ENCODE data around the gene TRIO.

Gene TRIO

GRCh38 chr5:14264605-14265316 is 121.6 kb downstream of the TRIO start:
- H3K4me3 ChIP-seq (replicated peaks in 1 of 2; ENCODE audit: low read depth in 2 of 2, low read length in 2 of 2), result peak overlapping the region in 1 of 2 donors; percentile 24
- no peak for TF ChIP-seq CTCF (IDR thresholded peaks at IDR 0.05; ENCODE audit: low read depth, low read length)
- peak; percentile 91 to 97 for DNase-seq (ENCODE audit: low read depth in 2 of 2)

- no peak for TF ChIP-seq CTCF (IDR thresholded peaks at IDR 0.05; ENCODE audit: low read depth, low read length)
- no peak overlapping the region for H3K4me3 ChIP-seq (replicated peaks in 1 of 2; ENCODE audit: low read depth in 2 of 2, low read length in 2 of 2)
- peak; percentile 51 to 98 for DNase-seq (ENCODE audit: low read depth in 2 of 2)
Observed at GRCh38 chr5:14265570-14265969, 122.4 kb downstream of the TRIO start.

GRCh38 chr5:14266171-14266570 is 123.0 kb downstream of the TRIO start:
- no peak for TF ChIP-seq CTCF (IDR thresholded peaks at IDR 0.05; ENCODE audit: low read depth, low read length)
- H3K4me3 ChIP-seq (replicated peaks in 1 of 2; ENCODE audit: low read depth in 2 of 2, low read length in 2 of 2), result no peak overlapping the region
- DNase-seq (ENCODE audit: low read depth in 2 of 2), result no peak

GRCh38 chr5:14266686-14267085 is 123.5 kb downstream of the TRIO start:
- no peak for TF ChIP-seq CTCF (IDR thresholded peaks at IDR 0.05; ENCODE audit: low read depth, low read length)
- DNase-seq (ENCODE audit: low read depth in 2 of 2), result peak in 1 of 2 donors; percentile 61
- H3K4me3 ChIP-seq (replicated peaks in 1 of 2; ENCODE audit: low read depth in 2 of 2, low read length in 2 of 2), result no peak overlapping the region

GRCh38 chr5:14267166-14267838 is 124.2 kb downstream of the TRIO start:
- DNase-seq (ENCODE audit: low read depth in 2 of 2), result no peak
- TF ChIP-seq CTCF (IDR thresholded peaks at IDR 0.05; ENCODE audit: low read depth, low read length), result no peak
- H3K4me3 ChIP-seq (replicated peaks in 1 of 2; ENCODE audit: low read depth in 2 of 2, low read length in 2 of 2), result no peak overlapping the region

GRCh38 chr5:14267991-14268708 is 125.0 kb downstream of the TRIO start:
- H3K4me3 ChIP-seq (replicated peaks in 1 of 2; ENCODE audit: low read depth in 2 of 2, low read length in 2 of 2), result no peak overlapping the region

More at GRCh38 chr5:14267991-14268708, 125.0 kb downstream of the TRIO start:
- TF ChIP-seq CTCF (IDR thresholded peaks at IDR 0.05; ENCODE audit: low read depth, low read length), result no peak
- peak; percentile 30 to 89 for DNase-seq (ENCODE audit: low read depth in 2 of 2)

Measured in cardiac fibroblast (primary cell).